ENCODE measurements around the gene FOXL2. TPM values are rescaled to one million over a fixed set of nuclear protein-coding genes. Genes with fewer than 3 reads are reported as not detected.

The FOXL2 gene
- total and polyA plus RNA-seq, 9 of the 15 experiments (the other 6 are each of a cell fraction or from before 2014, with no cell fraction given), result 0.27 to 22.1 (median 3.2) TPM

Other genes with a start within 250 kb of the FOXL2 start
- 26.2 and 30.0 TPM in 2 replicates for gene PIK3CB, start 112.2 kb downstream of the FOXL2 start, total RNA-seq (2014; rRNA removed)
- 28.3 and 35.0 TPM in 2 replicates for gene PIK3CB, start 112.2 kb downstream of the FOXL2 start, total RNA-seq (2014; rRNA removed; fragmentation: Illumina TruSeq; extraction: Trizol)
- gene PIK3CB, start 112.2 kb downstream of the FOXL2 start, total RNA-seq (2015; rRNA removed; fragmentation: Illumina TruSeq; extraction: Trizol), result 21.6 and 23.0 TPM in 2 replicates
- gene PIK3CB, start 112.2 kb downstream of the FOXL2 start, total RNA-seq (2021), result 53.8 and 62.6 TPM in 2 replicates
- 41.4 and 45.4 TPM in 2 replicates for gene PIK3CB, start 112.2 kb downstream of the FOXL2 start, polyA plus RNA-seq (2011; rRNA removed)
- 58.8 and 59.8 TPM in 2 replicates for gene PIK3CB, start 112.2 kb downstream of the FOXL2 start, polyA plus RNA-seq (2014; fragmentation: Illumina TruSeq; extraction: Trizol)
- gene PIK3CB, start 112.2 kb downstream of the FOXL2 start, polyA plus RNA-seq (2014; fragmentation: Nextera tagmentation; extraction: Ambion mirVana), result 10 to 100 TPM; 15.3 to 19.6 TPM
- 36.9 and 40.4 TPM in 2 replicates for gene PIK3CB, start 112.2 kb downstream of the FOXL2 start, polyA plus RNA-seq (2014; rRNA removed)
- 9.5 and 12.6 TPM in 2 replicates for gene FOXL2NB, start 80 bp upstream of the FOXL2 start, total RNA-seq (2014; rRNA removed)
- gene FOXL2NB, start 80 bp upstream of the FOXL2 start, total RNA-seq (2014; rRNA removed; fragmentation: Illumina TruSeq; extraction: Trizol), result 5.9 and 6.1 TPM in 2 replicates
- gene FOXL2NB, start 80 bp upstream of the FOXL2 start, total RNA-seq (2015; rRNA removed; fragmentation: Illumina TruSeq; extraction: Trizol), result 5.0 and 5.1 TPM in 2 replicates
- gene FOXL2NB, start 80 bp upstream of the FOXL2 start, total RNA-seq (2021), result 10.2 TPM in 2 replicates
- 17.4 and 20.3 TPM in 2 replicates for gene FOXL2NB, start 80 bp upstream of the FOXL2 start, polyA plus RNA-seq (2011; rRNA removed)
- gene FOXL2NB, start 80 bp upstream of the FOXL2 start, polyA plus RNA-seq (2014; fragmentation: Illumina TruSeq; extraction: Trizol), result 9.0 and 10.1 TPM in 2 replicates
- gene FOXL2NB, start 80 bp upstream of the FOXL2 start, polyA plus RNA-seq (2014; fragmentation: Nextera tagmentation; extraction: Ambion mirVana), result under 1 TPM; 0.71 to 0.86 TPM
- gene FOXL2NB, start 80 bp upstream of the FOXL2 start, polyA plus RNA-seq (2014; rRNA removed), result 13.5 and 18.4 TPM in 2 replicates
- gene PRR23A, start 59.1 kb upstream of the FOXL2 start, total RNA-seq (2014; rRNA removed), result not detected in 2 replicates
- gene PRR23A, start 59.1 kb upstream of the FOXL2 start, total RNA-seq (2014; rRNA removed; fragmentation: Illumina TruSeq; extraction: Trizol), result not detected in 2 replicates
- gene PRR23A, start 59.1 kb upstream of the FOXL2 start, total RNA-seq (2015; rRNA removed; fragmentation: Illumina TruSeq; extraction: Trizol), result not detected in 2 replicates
- not detected in 2 replicates for gene PRR23A, start 59.1 kb upstream of the FOXL2 start, total RNA-seq (2021)
- not detected in 2 replicates for gene PRR23A, start 59.1 kb upstream of the FOXL2 start, polyA plus RNA-seq (2011; rRNA removed)
- not detected in 2 replicates for gene PRR23A, start 59.1 kb upstream of the FOXL2 start, polyA plus RNA-seq (2014; fragmentation: Illumina TruSeq; extraction: Trizol)
- gene PRR23A, start 59.1 kb upstream of the FOXL2 start, polyA plus RNA-seq (2014; fragmentation: Nextera tagmentation; extraction: Ambion mirVana), result not detected
- not detected in 2 replicates for gene PRR23A, start 59.1 kb upstream of the FOXL2 start, polyA plus RNA-seq (2014; rRNA removed)
- gene PRR23B, start 73.8 kb upstream of the FOXL2 start, total RNA-seq (2014; rRNA removed), result not detected in 2 replicates
- gene PRR23B, start 73.8 kb upstream of the FOXL2 start, total RNA-seq (2014; rRNA removed; fragmentation: Illumina TruSeq; extraction: Trizol), result not detected in 2 replicates
- gene PRR23B, start 73.8 kb upstream of the FOXL2 start, total RNA-seq (2015; rRNA removed; fragmentation: Illumina TruSeq; extraction: Trizol), result not detected in 2 replicates
- gene PRR23B, start 73.8 kb upstream of the FOXL2 start, total RNA-seq (2021), result not detected in 2 replicates
- not detected in 2 replicates for gene PRR23B, start 73.8 kb upstream of the FOXL2 start, polyA plus RNA-seq (2011; rRNA removed)
- gene PRR23B, start 73.8 kb upstream of the FOXL2 start, polyA plus RNA-seq (2014; fragmentation: Illumina TruSeq; extraction: Trizol), result not detected in 2 replicates
- not detected for gene PRR23B, start 73.8 kb upstream of the FOXL2 start, polyA plus RNA-seq (2014; fragmentation: Nextera tagmentation; extraction: Ambion mirVana)
- gene PRR23B, start 73.8 kb upstream of the FOXL2 start, polyA plus RNA-seq (2014; rRNA removed), result not detected in 2 replicates
- gene PRR23C, start 97.8 kb upstream of the FOXL2 start, total RNA-seq (2014; rRNA removed), result not detected in 2 replicates
- not detected in 2 replicates for gene PRR23C, start 97.8 kb upstream of the FOXL2 start, total RNA-seq (2014; rRNA removed; fragmentation: Illumina TruSeq; extraction: Trizol)
- not detected in 2 replicates for gene PRR23C, start 97.8 kb upstream of the FOXL2 start, total RNA-seq (2015; rRNA removed; fragmentation: Illumina TruSeq; extraction: Trizol)
- not detected in 2 replicates for gene PRR23C, start 97.8 kb upstream of the FOXL2 start, total RNA-seq (2021)
- not detected in 2 replicates for gene PRR23C, start 97.8 kb upstream of the FOXL2 start, polyA plus RNA-seq (2011; rRNA removed)
- not detected in 2 replicates for gene PRR23C, start 97.8 kb upstream of the FOXL2 start, polyA plus RNA-seq (2014; fragmentation: Illumina TruSeq; extraction: Trizol)
- gene PRR23C, start 97.8 kb upstream of the FOXL2 start, polyA plus RNA-seq (2014; fragmentation: Nextera tagmentation; extraction: Ambion mirVana), result not detected
- not detected in 2 replicates for gene PRR23C, start 97.8 kb upstream of the FOXL2 start, polyA plus RNA-seq (2014; rRNA removed)